Mesenchymal stem cell (in vitro differentiated cells and primary cell): ENCODE results near the gene RRP9.
A peak's percentile ranks its signal among the peaks of the same experiment; 100 is the strongest.

Source experiments
- DNase-seq: peaks from one replicate; pipeline ENCODE4 v3.0.0-alpha.2; 2013
- H2AFZ ChIP-seq: one replicate; pipeline ENCODE4 v1.6.1; 2013; ENCODE audit warnings: low read depth, mild to moderate bottlenecking, control low read depth, inconsistent platforms, low read length, moderate library complexity
- H2AK5ac ChIP-seq: 2 replicates; pipeline ENCODE4 v1.6.1; 2013; ENCODE audit warnings: low read length, moderate library complexity, mild to moderate bottlenecking, inconsistent platforms; ENCODE audit not compliant: severe bottlenecking
- H2BK120ac ChIP-seq: one replicate; pipeline ENCODE4 v1.6.1; 2013; ENCODE audit warnings: low read depth, mild to moderate bottlenecking, inconsistent platforms, low read length, moderate library complexity
- H2BK12ac ChIP-seq, 2 experiments: one replicate each; pipeline ENCODE4 v1.6.1; 2013; ENCODE audit warnings: inconsistent platforms in 2 of 2, low read length in 2 of 2, mild to moderate bottlenecking in 2 of 2, moderate library complexity in 2 of 2, control low read depth in 1 of 2
- H2BK15ac ChIP-seq: one replicate; pipeline ENCODE4 v1.6.1; 2013; ENCODE audit warnings: mild to moderate bottlenecking, low read depth, inconsistent platforms; ENCODE audit not compliant: poor library complexity, severe bottlenecking
- H2BK5ac ChIP-seq: 2 replicates; pipeline ENCODE4 v1.6.1; 2013; ENCODE audit warnings: low read depth, mild to moderate bottlenecking, low read length, control low read depth, inconsistent platforms; ENCODE audit not compliant: poor library complexity, severe bottlenecking
- H3K14ac ChIP-seq, 2 experiments: one replicate each; pipeline ENCODE4 v1.6.1; 2013; ENCODE audit warnings: inconsistent platforms in 2 of 2, low read length in 2 of 2, control low read depth in 1 of 2, mild to moderate bottlenecking in 1 of 2, moderate library complexity in 1 of 2
- H3K18ac ChIP-seq, 2 experiments: one replicate each; pipeline ENCODE4 v1.6.1; 2013; ENCODE audit warnings: inconsistent platforms in 2 of 2, low read length in 2 of 2, control low read depth in 1 of 2, low read depth in 1 of 2, mild to moderate bottlenecking in 1 of 2
- H3K23ac ChIP-seq, 2 experiments: one replicate each; pipeline ENCODE4 v1.6.1; 2013; ENCODE audit warnings: inconsistent platforms in 2 of 2, low read length in 2 of 2, mild to moderate bottlenecking in 2 of 2, moderate library complexity in 2 of 2, control low read depth in 1 of 2
- H3K27ac ChIP-seq: 2 replicates; pipeline ENCODE4 v1.5.1; 2013; ENCODE audit warnings: mild to moderate bottlenecking, moderate library complexity, low read length, control low read depth, inconsistent platforms; ENCODE audit not compliant: poor library complexity, severe bottlenecking
- H3K27me3 ChIP-seq, 2 experiments: 2 replicates each; pipeline versions ENCODE4 v1.6.1 to v1.7.0; 2013; ENCODE audit warnings: low read length in 2 of 2, mild to moderate bottlenecking in 2 of 2, moderate library complexity in 2 of 2, control low read depth in 1 of 2, inconsistent platforms in 1 of 2; ENCODE audit not compliant: control insufficient read depth in 1 of 2, insufficient read depth in 1 of 2
- H3K36me3 ChIP-seq, 2 experiments: 2 replicates each; pipeline versions ENCODE4 v1.6.1 to v1.7.0; 2013; ENCODE audit warnings: low read length in 2 of 2, control low read depth in 1 of 2, inconsistent platforms in 1 of 2, low read depth in 1 of 2, mild to moderate bottlenecking in 1 of 2; ENCODE audit not compliant: insufficient read depth in 2 of 2, control insufficient read depth in 1 of 2
- H3K4ac ChIP-seq, 2 experiments: one replicate each; pipeline ENCODE4 v1.6.1; 2013; ENCODE audit warnings: inconsistent platforms in 2 of 2, low read length in 2 of 2, mild to moderate bottlenecking in 2 of 2, moderate library complexity in 2 of 2, control low read depth in 1 of 2, low read depth in 1 of 2
- H3K4me1 ChIP-seq: 2 replicates; pipeline ENCODE4 v1.6.1; 2013; ENCODE audit warnings: low read depth, low read length, control low read depth; ENCODE audit not compliant: control insufficient read depth, insufficient read depth
- H3K4me2 ChIP-seq: 2 replicates; pipeline ENCODE4 v1.6.1; 2013; ENCODE audit warnings: low read length, mild to moderate bottlenecking, inconsistent platforms; ENCODE audit not compliant: poor library complexity, severe bottlenecking
- H3K4me3 ChIP-seq, 2 experiments: 2 replicates each; pipeline versions ENCODE4 v1.5.1 to v1.7.0; 2013; ENCODE audit warnings: low read length in 2 of 2, mild to moderate bottlenecking in 2 of 2, control low read depth in 1 of 2, low read depth in 1 of 2; ENCODE audit not compliant: insufficient read depth in 1 of 2
- H3K79me1 ChIP-seq: replicated peaks from 2 replicates; pipeline ENCODE4 v1.6.1; 2013; ENCODE audit warnings: mild to moderate bottlenecking, control low read depth, low read length, inconsistent platforms; ENCODE audit not compliant: poor library complexity, severe bottlenecking
- H3K9ac ChIP-seq: 2 replicates; pipeline ENCODE4 v1.7.0; 2013; ENCODE audit warnings: mild to moderate bottlenecking, low read length, moderate library complexity
- H3K9me3 ChIP-seq: 2 replicates; pipeline ENCODE4 v1.7.0; 2013; ENCODE audit warnings: mild to moderate bottlenecking, low read length; ENCODE audit not compliant: control insufficient read depth
- H4K8ac ChIP-seq: one replicate; pipeline ENCODE4 v1.6.1; 2013; ENCODE audit warnings: inconsistent platforms, mild to moderate bottlenecking, low read length, moderate library complexity
- H4K91ac ChIP-seq: one replicate; pipeline ENCODE4 v1.6.1; 2013; ENCODE audit warnings: mild to moderate bottlenecking, low read length, inconsistent platforms
- WGBS: methylation state at CpG from one replicate; pipeline ENCODE4 v1.1.7; 2013; ENCODE audit warnings: mixed read lengths; 5-methylcytosine and 5-hydroxymethylcytosine counted together

RRP9 gene

DNA sequence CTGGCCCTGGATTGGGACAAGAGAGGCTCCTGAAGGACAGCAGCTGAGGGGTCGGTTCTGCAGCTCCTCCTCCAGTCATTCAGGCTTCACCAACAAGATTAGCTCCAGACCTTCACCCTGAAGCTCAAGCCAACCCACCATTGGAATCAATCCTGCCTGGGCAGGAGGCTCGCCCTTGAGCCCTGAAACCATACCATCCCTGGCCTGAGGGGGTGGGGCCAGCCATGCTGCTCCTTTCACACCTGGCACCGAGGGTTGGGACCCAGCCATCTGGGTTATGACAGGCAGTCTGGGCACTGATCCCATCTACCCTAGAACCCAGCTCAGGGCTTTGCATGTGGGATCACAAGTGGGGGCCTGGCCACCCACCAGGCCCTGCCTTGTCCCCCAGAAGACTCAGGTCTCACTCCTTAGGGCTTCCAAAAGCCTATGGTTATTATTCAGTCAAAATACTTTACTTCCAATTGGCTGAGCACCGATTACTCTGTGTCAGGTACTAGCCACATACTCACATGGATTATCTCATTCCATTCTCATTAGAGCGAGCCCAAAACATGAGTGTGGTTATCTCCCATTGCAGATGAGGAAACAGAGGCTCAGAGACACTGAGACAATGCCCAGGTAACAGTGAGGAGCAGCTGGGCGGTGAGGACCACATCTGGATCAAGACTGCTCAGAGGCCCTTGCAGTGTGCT is 29.0 kb upstream of the RRP9 start:
- Histone ChIP-seq H3K79me1 (peaks cover 23% of the 10 kb centered on the region), H3K14ac (no peak overlapping the region), H3K27ac (no peak overlapping the region), H3K23ac (no peak overlapping the region), H3K4me1 (peaks cover 49% of the 10 kb centered on the region), H2BK12ac (no peak overlapping the region), H3K4ac (no peak overlapping the region), H2BK15ac (no peak overlapping the region), H2AK5ac (no peak overlapping the region), H3K18ac (no peak overlapping the region), H4K91ac (no peak overlapping the region), H3K36me3 (peaks cover 9 to 19% of the 10 kb centered on the region in 2 experiments), H2AFZ (no peak overlapping the region), H2BK120ac (no peak overlapping the region), H2BK5ac (no peak overlapping the region), H3K9me3 (no peaks in the 10 kb centered on the region), H3K4me3 (no peak overlapping the region), H3K4me2 (no peak overlapping the region), H3K9ac (no peak overlapping the region), H4K8ac (no peak overlapping the region), H3K27me3 (no peaks in the 10 kb centered on the region)
- 95% methylated on average over 6 of the region's 6 CpGs for WGBS
- DNase-seq: no peak

- Histone ChIP-seq H3K27me3 (no peaks in the 10 kb centered on the region), H3K4me1 (peaks cover 44% of the 10 kb centered on the region), H2BK15ac (no peak overlapping the region), H3K18ac (no peak overlapping the region), H3K9me3 (no peaks in the 10 kb centered on the region), H3K4ac (no peak overlapping the region), H2AK5ac (no peak overlapping the region), H3K79me1 (peaks cover 29% of the 10 kb centered on the region), H3K4me3 (no peak overlapping the region), H4K8ac (no peak overlapping the region), H3K36me3 (peaks cover 9 to 19% of the 10 kb centered on the region in 2 experiments), H2AFZ (no peak overlapping the region), H2BK12ac (no peak overlapping the region), H3K9ac (no peak overlapping the region), H2BK5ac (no peak overlapping the region), H4K91ac (no peak overlapping the region), H3K23ac (no peak overlapping the region), H2BK120ac (no peak overlapping the region), H3K27ac (no peak overlapping the region), H3K4me2 (no peak overlapping the region), H3K14ac (no peak overlapping the region)
- WGBS: 90% methylated on average over 4 of the region's 4 CpGs
- DNase-seq: no peak
Measured at GRCh38 chr3:51969841-51970240, 28.1 kb upstream of the RRP9 start.

- peaks cover 15 to 19% of the 10 kb centered on the region in 2 experiments for H3K36me3 ChIP-seq
- H3K14ac ChIP-seq: no peak overlapping the region
- H3K4ac ChIP-seq: no peak overlapping the region
- peak overlapping the region; percentile 31 for H4K91ac ChIP-seq
- H3K23ac ChIP-seq: no peak overlapping the region
- H3K27me3 ChIP-seq: no peaks in the 10 kb centered on the region
- no peak overlapping the region for H2BK12ac ChIP-seq
- H3K4me1 ChIP-seq: peaks cover 43% of the 10 kb centered on the region
- peak overlapping the region in 1 of 2 experiments; percentile 24 for H3K4me3 ChIP-seq
- no peak overlapping the region for H2BK120ac ChIP-seq
- no peak overlapping the region for H3K18ac ChIP-seq
- DNase-seq: no peak
- no peak overlapping the region for H4K8ac ChIP-seq
- 92% methylated on average over 6 of the region's 6 CpGs for WGBS
- no peak overlapping the region for H2AK5ac ChIP-seq
- no peaks in the 10 kb centered on the region for H3K9me3 ChIP-seq
- no peak overlapping the region for H2AFZ ChIP-seq
- H3K9ac ChIP-seq: no peak overlapping the region
- H3K4me2 ChIP-seq: no peak overlapping the region
- no peak overlapping the region for H3K27ac ChIP-seq
- H3K79me1 ChIP-seq: peaks cover 30% of the 10 kb centered on the region
- H2BK5ac ChIP-seq: no peak overlapping the region
- no peak overlapping the region for H2BK15ac ChIP-seq
Measured at GRCh38 chr3:51968883-51969678, 27.4 kb upstream of the RRP9 start.

DNA sequence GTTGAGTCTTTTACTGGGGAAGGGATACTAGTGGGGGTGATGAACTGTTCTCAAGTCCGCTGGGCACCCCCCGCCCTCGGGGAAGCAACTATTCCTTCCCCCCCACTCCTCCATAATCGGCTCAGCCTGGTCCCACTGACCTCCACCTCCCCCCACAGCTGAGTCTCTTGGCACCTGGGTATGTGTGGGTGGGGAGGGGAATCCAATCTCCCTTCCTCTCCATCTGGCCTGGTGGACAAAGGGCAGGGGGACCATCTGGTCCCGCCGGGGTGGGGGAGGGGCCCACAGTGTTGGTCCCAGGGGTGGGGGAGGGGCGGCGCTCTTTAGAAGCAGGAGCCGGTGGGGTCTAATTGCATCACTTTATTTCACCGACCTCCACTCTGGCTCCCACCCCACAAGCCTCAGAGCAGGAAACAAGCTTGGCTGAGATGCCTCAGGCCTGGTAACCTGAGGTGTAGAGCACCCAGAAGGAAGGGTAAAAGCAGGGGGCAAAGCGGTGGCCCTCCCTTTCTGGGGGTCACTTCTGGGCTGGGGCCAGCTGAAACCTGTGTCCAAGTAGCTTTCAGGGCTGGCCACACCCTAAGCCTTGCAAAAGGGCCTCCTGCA is 26.6 kb upstream of the RRP9 start:
- DNase-seq: no peak
- peak overlapping the region; percentile 90 to 92 for H3K18ac ChIP-seq
- H2BK12ac ChIP-seq: no peak overlapping the region
- H3K27ac ChIP-seq: no peak overlapping the region
- whole genome bisulfite sequencing: 50% methylated on average over 1 of the region's 11 CpGs
- peak overlapping the region in 1 of 2 experiments; percentile 67 for H3K14ac ChIP-seq
- H3K9ac ChIP-seq: peak overlapping the region; percentile 82
- no peak overlapping the region for H3K23ac ChIP-seq
- H2BK5ac ChIP-seq: no peak overlapping the region
- peaks cover 40% of the 10 kb centered on the region for H3K4me1 ChIP-seq
- peak overlapping the region; percentile 91 for H2BK15ac ChIP-seq
- H2AK5ac ChIP-seq: no peak overlapping the region
- no peak overlapping the region for H2AFZ ChIP-seq
- H3K27me3 ChIP-seq: no peaks in the 10 kb centered on the region
- peaks cover 27% of the 10 kb centered on the region for H3K79me1 ChIP-seq
- H3K9me3 ChIP-seq: no peaks in the 10 kb centered on the region
- peak overlapping the region; percentile 86 for H3K4me2 ChIP-seq
- H4K8ac ChIP-seq: peak overlapping the region; percentile 85
- H2BK120ac ChIP-seq: peak overlapping the region; percentile 87
- H3K36me3 ChIP-seq: peaks cover 15 to 19% of the 10 kb centered on the region in 2 experiments
- peak overlapping the region; percentile 71 for H4K91ac ChIP-seq
- peak overlapping the region; percentile 93 to 94 for H3K4ac ChIP-seq
- H3K4me3 ChIP-seq: peak overlapping the region; percentile 79 to 81
